T-helper 22 cell (primary cell): ENCODE measurements around the gene TBX1.
"Not testable (repeated sequence)": the region's sequence is repeated elsewhere in the genome, so short reads cannot be mapped to it uniquely, and the experiment has no call there.

Experiments
- DNase-seq: peaks from one replicate; pipeline ENCODE4 v3.0.0-alpha.2; 2020; ENCODE audit warnings: low read depth

Gene TBX1

GRCh38 chr22:19765477-19766239 is 5.1 kb downstream of the TBX1 start:
- DNase-seq, result no peak

DNA sequence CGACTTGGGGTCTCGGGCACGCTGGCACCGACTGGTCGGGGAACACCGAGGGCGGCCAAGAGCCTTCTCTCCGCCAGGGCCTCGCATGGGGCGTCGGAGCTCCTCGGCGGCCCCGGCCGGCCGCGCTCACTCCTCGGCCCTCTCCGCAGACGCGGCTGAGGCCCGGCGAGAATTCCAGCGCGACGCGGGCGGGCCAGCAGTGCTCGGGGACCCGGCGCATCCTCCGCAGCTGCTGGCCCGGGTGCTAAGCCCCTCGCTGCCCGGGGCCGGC is 5.6 kb downstream of the TBX1 start:
- DNase-seq, result no peak

GRCh38 chr22:19766511-19767426 is 6.2 kb downstream of the TBX1 start:
- no peak for DNase-seq

DNA sequence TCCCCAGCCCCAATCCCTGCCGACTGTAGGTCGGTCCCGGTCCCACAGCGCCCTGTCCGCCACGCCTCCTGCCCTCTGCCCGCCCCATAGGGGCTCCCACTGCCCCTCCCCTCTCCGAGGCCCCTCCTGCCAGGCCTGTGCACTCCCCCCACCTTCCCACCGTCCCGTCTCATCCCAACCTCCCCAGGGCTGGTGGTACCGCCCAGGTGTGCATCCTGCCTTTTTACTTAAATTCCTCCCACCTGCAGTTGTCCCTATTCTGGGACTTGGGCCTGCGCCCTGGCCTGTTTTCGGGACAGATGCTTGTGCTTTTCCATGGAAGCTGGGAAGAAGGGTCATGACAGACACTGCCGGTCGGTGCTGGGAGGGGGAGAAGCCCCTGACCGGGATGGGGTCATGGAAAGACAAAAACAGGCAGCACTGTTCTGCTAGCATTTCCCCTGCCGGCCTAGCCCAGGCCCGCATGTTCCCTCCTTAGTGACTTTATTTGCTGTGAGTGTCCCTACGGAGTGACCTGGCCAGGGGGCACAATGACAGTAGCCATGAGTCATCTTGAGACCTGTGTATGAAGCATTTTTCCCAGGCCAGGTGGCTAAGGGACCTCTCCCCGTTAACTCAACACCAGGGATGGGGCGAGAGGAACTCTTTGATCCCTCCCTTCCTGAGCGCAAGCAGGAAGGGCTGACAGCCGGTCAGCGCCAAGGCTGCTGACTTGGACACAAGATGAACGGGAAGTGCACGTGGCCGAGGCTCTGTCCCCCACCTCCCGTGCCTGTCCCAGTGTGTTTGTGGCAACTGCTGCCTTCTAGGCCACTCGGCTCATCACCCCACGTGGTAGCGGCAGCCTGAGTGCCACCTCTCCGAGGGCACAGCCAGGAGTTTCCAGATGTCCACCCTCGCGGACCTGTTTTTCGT is 7.1 kb downstream of the TBX1 start:
- DNase-seq, result no peak

DNA sequence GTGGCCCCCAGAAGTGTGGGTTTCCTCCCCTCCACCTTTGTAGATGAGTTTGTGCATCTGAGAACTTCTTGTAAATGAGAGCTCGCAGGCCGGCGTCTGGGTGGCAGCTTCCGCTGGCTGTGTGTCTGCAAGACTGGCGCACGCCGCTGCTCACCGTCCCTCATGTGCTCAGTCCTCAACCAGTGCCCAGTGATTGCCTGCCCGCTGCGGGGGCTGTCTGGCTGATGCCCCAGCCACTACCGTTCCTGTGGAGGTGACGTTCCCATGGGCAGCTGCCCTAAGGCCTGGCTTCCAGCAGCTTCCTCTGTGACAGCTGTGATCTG is 8.8 kb downstream of the TBX1 start:
- no peak for DNase-seq

DNA sequence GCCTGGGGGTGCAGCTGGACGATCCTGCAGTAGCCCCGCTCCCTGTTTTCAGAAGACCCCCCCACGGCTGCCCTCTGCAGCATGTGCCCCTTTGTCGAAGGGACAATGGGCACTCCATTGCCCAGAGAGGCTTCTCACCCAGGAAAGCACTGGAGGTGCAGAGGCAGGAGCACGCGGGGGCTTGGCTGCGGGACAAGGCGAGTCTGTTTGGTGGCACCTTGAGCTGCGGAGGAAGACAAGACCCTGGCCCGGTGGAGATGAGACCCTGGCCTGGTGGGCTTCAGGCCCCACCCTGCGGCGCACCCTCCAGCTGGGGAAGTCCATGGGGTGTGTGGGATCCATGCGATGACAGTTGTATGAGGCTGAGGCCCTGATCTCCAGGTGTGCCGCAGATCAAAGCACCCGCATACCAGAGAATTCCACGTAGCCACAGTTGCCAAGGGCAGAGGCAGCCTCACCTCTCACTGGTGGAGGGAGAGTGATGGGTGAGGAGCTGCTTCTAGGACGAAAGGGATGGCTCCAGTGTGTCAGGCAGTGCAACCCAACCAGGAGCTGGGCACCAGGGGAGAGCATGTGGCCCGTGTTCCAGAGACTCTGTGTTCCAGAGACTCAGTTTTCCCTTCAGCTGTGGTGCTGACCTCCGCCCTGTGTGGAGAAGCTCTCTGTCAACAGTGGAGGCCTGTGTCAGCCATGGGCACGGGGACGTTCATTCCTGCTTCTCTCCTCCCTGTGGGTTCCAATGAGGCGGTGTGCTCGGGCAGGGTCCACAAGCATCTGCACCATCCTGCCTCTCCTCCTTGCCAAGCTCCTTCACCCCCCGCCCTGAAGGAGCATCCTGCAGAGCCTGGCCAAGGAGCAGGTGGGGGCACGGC is 10.0 kb downstream of the TBX1 start:
- no peak for DNase-seq

DNA sequence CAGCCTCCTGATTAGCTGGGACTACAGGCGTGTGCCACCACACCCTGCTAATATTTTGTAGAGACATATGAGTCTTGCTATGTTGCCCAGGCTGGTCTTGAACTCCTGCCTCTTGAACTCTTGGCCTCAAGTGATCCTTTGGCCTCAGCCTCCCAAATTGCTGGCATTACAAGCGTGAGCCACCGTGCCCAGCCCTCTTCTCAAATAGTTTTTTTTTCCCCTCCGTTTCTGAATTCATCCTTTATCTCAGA is 11.8 kb downstream of the TBX1 start:
- no peak for DNase-seq

DNA sequence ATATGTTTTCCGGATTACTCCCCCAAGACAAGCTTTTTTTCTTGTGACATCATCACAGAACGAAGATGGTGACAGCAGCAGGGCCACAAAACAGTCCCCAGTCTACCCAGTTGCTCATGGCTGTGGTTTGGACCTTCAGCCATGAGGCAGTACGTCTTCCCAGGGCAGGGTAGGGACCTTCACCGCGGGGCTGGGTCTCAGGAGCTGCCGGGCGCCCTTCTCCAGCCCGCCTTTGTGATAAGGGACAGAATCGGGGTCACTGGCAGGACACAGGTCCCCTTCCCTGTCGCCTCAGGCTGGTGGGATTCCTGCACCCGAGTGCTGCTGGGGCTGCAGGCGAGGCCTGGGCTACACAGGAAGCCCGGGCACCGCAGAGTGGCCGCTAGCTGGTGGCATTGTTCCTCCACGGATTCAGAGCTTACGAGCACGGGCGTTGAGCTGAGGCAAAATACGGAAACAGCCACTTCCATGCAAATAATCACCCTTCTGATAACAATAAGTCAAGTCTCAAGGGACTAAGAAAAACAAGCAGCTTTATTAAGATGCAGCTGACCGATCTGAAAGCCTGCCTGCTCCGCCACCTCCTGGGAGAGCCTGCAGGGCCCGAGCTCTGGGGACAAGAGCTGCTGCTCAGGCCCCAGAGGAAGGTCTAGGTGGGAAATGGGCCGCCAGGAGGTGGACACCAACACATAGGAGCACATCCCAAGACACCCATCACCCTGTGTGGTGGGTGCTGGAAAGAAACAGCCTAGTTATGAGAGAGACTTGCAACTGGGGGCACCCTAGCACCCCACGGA is 12.3 kb downstream of the TBX1 start:
- no peak for DNase-seq

DNA sequence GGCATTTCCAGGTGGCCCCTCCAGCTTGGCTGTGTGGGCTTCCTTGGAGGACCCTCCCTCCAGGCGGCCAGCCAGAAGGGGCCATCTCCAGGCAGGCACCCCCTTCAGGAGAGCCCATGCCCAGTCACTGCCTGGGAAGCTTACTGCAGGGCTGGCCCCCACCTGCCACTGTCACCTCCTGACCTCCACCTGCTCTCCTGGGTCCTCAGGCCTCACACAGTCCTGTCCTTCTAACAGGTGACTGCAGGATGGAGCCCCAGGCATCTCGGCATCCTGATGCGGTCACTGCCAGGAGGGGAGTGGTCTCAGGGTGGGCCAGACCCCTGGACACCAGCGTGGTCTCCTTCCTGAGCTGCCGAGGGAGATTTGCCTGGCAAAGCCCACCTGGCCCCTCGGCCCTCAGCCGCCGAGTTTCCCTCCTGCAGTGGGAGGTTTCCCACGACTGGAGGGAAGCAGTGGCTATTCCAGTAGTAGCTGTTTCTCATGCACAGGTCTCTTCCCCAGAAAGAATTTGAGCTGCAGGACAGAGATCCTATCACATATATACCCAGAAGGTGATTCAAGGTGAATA is 13.0 kb downstream of the TBX1 start:
- no peak for DNase-seq

DNA sequence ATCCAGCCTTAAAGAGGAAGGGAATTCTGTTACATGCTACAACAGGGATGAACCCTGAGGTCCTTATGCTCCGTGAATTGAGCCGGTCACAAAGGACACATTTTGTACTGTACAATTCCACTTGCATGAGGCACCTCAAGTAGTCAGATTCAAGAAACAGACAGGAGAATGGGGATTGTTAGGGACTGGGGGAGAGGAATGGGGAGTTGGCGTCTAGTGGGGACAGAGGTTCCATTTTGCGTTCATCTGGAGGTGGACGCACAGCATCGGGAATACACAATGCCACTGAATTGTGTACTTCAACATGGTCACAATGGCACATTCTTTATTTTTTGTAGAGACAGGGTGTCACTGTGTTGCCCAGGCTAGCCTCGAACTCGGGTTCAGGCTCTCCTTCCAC is 14.1 kb downstream of the TBX1 start:
- no peak for DNase-seq

- DNase-seq, result no peak
Observed at GRCh38 chr22:19775496-19776325, 15.1 kb downstream of the TBX1 start.

- no peak for DNase-seq
Observed at GRCh38 chr22:19776433-19777031, 16.0 kb downstream of the TBX1 start.

DNA sequence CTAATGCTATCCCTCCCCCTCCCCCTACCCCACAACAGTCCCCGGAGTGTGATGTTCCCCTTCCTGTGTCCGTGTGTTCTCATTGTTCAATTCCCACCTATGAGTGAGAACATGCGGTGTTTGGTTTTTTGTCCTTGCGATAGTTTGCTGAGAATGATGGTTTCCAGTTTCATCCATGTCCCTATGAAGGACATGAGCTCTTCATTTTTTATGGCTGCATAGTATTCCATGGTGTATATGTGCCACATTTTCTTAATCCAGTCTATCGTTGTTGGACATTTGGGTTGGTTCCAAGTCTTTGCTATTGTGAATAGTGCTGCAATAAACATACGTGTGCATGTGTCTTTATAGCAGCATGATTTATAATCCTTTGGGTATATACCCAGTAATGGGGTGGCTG is 16.6 kb downstream of the TBX1 start:
- DNase-seq, result not testable (repeated sequence)

DNA sequence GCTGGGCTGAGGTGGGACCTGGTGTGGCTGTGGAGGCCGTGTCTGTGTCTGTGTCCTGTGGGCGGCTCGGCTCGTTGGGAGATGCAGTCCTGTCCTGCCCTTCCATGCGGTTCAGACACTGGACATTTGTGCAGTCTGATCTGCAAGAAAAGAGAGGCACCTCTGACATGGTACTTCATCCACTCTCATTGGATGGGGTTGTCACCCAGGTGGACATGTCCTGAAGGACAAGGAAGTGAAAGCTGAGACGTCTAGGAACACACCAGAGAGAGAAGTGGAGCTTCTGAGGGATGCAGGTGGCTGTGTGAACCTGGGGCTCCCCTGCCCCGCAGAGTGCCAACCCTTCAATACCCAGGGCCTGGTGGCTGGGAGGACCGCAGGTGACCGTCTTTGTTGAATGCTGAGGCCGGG is 18.4 kb downstream of the TBX1 start:
- no peak for DNase-seq

DNA sequence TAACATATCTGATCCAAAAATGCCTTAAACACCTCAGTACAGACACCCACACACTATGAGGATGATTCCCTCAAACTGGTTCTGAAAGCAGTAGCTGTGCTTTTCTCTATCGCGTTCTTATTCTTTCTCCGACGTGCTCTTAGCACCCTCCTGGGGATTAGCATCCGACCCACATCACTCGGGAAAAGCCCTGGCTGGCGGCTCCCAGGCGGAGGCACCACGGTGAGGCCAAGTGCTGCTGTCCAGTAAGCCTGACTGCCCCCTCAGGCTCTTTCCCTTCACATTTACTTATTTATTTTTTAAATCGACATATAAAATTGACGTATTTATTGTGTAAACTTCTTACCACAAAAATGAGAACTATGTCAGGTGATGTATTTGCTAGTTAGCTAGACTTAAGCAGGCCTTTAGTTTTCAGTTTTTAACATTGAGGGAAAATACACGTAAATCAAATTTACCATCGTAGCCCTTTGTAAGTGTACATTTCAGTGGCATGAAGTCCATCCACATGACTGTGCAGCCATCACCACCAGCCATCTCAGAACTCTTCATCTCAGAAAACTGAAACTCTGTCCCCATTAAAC is 19.2 kb downstream of the TBX1 start:
- DNase-seq, result no peak

- DNase-seq, result no peak
Observed at GRCh38 chr22:19782533-19782932, 22.0 kb downstream of the TBX1 start.

DNA sequence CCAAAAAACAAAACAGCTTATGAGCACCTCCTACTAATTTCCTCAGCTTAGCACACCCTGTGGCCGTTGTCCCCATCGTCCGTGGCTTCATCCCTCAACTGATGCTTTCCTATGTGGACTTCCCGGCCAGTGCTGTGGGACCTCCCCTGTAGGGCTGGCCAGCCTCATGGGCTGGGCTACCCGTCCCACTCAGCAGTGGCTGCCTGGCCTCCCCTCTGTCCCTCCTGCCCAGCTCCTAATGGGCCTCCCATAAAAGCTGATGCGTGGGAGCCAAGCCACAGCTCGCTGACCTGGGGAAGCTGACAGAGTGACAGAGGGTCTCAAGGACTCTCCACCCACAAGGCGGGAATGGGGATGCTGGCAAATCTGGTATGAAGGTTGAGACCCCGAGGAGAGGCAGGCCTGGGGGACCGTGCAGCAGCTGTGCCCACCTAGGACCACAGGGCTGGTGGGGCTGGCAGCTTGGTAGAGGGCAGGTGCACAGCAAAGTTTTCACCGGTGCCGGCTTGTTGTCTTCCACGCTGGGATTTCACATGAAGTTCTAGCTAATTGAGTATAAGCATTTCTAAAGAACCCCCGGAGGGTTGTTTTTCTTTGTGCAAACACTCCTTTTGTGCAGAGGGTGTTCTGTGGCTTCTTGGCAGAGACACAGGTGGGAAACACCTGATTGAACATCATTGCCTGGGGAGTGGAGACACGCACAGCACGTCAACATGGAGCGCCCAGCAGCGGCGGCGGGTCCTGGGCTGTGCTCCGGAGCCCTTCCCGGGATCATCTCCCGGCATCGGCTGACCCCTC is 23.2 kb downstream of the TBX1 start:
- no peak for DNase-seq
